ENCODE measurements around the gene ZNF593OS. TPM values are rescaled to one million over a fixed set of nuclear protein-coding genes. Genes with fewer than 3 reads are reported as not detected.

Gene ZNF593OS
- total RNA-seq, 3 donors from 2014 or later = not detected

DNA sequence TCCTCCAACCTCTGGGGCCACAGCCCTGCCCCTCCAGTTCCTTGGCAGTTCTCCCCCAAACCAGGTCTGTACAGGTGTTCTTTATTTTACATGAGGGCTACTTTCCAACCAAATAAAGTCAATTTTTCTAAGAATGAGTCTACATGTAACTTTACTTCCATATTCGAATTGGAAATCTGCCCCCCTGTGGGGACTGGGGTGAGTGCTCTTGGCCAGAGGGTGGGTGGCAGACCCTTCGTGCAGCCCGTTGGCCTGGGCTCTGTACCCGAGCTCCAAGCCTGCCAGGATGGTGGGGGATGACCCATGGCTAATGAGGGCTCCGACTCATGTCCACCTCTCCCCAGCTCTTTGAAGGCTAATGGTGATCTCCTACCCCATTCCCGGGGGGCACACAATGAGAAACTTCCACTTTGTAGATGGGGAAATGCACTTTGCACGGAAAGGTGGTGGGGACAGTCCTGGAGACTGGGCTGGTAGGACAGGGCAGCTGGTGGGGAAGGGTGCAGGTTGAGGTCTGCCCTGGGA, 18.2 kb upstream of the ZNF593OS start:
- no peak for ATAC-seq
- intact Hi-C loops (cut with DNase I, micrococcal nuclease) = no loop called here

DNA sequence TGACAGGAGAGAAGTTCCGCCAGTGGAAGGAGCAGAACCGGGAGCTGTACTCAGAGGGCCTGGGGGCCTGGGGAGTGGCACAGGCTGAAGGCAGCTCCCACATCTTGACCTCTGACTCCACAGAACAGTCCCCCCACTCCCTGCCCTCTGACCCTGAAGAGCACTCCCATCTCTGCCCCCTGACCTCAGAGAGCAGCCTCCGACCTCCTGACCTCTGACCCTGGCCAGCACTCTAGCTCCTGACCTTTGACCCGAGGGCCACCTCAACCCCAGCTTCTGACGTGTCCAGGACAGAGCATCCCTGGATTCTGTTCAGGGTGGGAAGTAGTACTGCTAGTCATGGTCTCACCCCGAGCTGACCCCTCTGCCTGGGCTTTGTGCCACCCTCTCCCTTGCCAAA, 17.7 kb upstream of the ZNF593OS start:
- no peak for DNase-seq
- Histone ChIP-seq H3K4me1 (ENCODE audit: low read depth) (no peaks in the 10 kb centered on the region), H3K4me3 (no peak overlapping the region), H3K36me3 (ENCODE audit: low read depth) (no peaks in the 10 kb centered on the region), H3K9me3 (no peaks in the 10 kb centered on the region)
- ATAC-seq = no peak
- intact Hi-C loops (cut with DNase I, micrococcal nuclease) = no loop called here
- TF ChIP-seq, protein P1, sequence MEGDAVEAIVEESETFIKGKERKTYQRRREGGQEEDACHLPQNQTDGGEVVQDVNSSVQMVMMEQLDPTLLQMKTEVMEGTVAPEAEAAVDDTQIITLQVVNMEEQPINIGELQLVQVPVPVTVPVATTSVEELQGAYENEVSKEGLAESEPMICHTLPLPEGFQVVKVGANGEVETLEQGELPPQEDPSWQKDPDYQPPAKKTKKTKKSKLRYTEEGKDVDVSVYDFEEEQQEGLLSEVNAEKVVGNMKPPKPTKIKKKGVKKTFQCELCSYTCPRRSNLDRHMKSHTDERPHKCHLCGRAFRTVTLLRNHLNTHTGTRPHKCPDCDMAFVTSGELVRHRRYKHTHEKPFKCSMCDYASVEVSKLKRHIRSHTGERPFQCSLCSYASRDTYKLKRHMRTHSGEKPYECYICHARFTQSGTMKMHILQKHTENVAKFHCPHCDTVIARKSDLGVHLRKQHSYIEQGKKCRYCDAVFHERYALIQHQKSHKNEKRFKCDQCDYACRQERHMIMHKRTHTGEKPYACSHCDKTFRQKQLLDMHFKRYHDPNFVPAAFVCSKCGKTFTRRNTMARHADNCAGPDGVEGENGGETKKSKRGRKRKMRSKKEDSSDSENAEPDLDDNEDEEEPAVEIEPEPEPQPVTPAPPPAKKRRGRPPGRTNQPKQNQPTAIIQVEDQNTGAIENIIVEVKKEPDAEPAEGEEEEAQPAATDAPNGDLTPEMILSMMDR (IDR thresholded peaks at IDR 0.05) = no peak

More for the DNA sequence above, 18.2 kb upstream of the ZNF593OS start:
- no peak for DNase-seq
- Histone ChIP-seq H3K36me3 (ENCODE audit: low read depth) (no peaks in the 10 kb centered on the region), H3K4me3 (no peak overlapping the region), H3K4me1 (ENCODE audit: low read depth) (no peaks in the 10 kb centered on the region), H3K9me3 (no peaks in the 10 kb centered on the region)
- TF ChIP-seq, protein P1 (IDR thresholded peaks at IDR 0.05) = no peak

DNA sequence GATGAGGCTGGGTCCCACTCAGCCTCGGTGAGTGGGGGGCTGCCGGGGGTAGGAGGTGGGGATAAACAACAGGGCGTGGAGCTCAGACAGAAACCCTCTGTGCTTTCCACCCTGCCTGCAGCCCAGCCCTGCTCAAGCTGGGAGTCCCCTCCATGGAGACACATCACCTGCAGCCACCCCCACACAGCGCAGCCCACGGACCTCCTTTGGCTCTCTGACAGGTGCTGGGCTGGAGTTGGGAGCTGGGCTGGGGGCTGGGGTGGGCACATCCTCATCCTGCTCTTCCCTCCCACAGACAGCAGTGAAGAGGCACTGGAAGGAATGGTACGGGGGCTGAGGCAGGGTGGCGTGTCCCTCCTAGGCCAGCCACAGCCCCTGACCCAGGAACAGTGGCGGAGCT, 16.8 kb upstream of the ZNF593OS start:
- DNase-seq (no peak), ATAC-seq (no peak)
- Histone ChIP-seq H3K9me3 (no peaks in the 10 kb centered on the region), H3K36me3 (ENCODE audit: low read depth) (no peaks in the 10 kb centered on the region), H3K4me3 (no peak overlapping the region), H3K4me1 (ENCODE audit: low read depth) (no peaks in the 10 kb centered on the region)
- TF ChIP-seq, protein P1 (IDR thresholded peaks at IDR 0.05) = no peak
- intact Hi-C loops (cut with DNase I, micrococcal nuclease) = no loop called here

DNA sequence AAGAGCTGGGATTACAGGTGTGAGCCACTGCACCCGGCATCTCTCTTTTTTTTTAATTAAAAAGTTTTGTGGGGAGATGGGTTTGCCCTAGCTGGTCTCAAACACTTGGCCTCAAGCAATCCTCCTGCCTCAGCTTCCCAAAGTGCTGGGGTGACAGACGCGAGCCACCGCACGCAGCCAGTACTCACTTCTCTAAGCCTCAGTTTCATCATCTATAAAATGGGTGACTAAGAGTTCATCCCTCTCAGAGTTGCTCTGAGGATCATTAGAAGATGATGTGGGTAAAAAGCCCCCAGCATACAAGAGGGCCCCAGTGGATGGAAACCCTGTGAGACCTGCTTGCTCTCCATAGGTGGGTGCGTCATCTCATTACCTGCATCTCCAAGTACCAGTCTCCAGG, 16.2 kb upstream of the ZNF593OS start:
- Histone ChIP-seq H3K4me1 (ENCODE audit: low read depth) (no peaks in the 10 kb centered on the region), H3K4me3 (no peak overlapping the region), H3K9me3 (no peaks in the 10 kb centered on the region), H3K36me3 (ENCODE audit: low read depth) (no peaks in the 10 kb centered on the region)
- intact Hi-C loops (cut with DNase I, micrococcal nuclease) = no loop called here
- TF ChIP-seq, protein P1 (IDR thresholded peaks at IDR 0.05) = no peak
- DNase-seq (no peak), ATAC-seq (no peak)

DNA sequence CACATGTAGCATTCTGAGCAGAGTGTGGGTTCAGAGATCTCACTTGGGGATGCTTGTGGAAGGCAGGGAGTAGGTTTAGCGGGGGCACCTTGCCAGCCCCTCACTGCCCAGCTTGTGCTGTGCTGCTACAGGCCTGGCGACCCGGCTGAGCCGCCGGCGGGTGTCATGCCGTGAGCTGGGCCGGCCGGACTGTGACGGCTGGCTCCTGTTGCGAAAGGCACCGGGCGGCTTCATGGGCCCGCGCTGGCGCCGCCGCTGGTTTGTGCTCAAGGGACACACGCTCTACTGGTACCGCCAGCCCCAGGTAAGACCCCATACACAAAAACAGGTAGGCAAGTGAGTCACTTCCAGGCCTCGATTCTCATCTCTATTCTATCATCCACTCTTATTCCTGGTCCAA, 13.3 kb upstream of the ZNF593OS start:
- intact Hi-C loops (cut with DNase I, micrococcal nuclease) = no loop called here
- no peak for ATAC-seq
- no peaks in the 10 kb centered on the region for H3K9me3 ChIP-seq

More for the DNA sequence above, 13.3 kb upstream of the ZNF593OS start:
- TF ChIP-seq, protein P1 (IDR thresholded peaks at IDR 0.05) = no peak
- no peaks in the 10 kb centered on the region for H3K4me1 ChIP-seq (ENCODE audit: low read depth)
- peaks cover 7% of the 10 kb centered on the region for H3K36me3 ChIP-seq (ENCODE audit: low read depth)
- no peak overlapping the region for H3K4me3 ChIP-seq
- DNase-seq = no peak

Data from mucosa of descending colon (tissue), 3 donors.